ENCODE results near the gene CES3.
"Not testable (repeated sequence)": the region's sequence is repeated elsewhere in the genome, so short reads cannot be mapped to it uniquely, and the experiment has no call there.

CES3 gene

GRCh38 chr16:66991545-66992077 lies 30.5 kb downstream of the CES3 start:
- no peak overlapping the region for H3K27ac ChIP-seq

DNA sequence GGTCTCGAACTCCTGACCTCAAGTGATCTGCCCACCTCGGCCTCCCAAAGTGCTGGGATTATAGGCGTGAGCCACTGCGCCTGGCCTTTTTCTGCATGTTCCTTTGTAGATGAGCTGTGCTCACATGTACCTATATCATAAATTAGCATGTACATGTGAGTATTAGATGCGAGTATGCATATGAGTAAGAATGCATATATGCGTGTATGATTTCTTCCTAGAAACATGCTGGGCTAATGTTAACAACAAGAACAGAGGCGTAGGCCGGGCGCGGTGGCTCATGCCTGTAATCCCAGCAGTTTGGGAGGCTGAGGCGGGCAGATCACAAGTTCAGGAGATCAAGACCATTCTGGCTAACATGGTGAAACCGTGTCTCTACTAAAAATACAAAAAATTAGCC lies 32.5 kb downstream of the CES3 start:
- not testable (repeated sequence) for H3K4me3 ChIP-seq, H3K27ac ChIP-seq

More at GRCh38 chr16:66991545-66992077, 30.5 kb downstream of the CES3 start:
- no peak overlapping the region for H3K4me3 ChIP-seq

DNA sequence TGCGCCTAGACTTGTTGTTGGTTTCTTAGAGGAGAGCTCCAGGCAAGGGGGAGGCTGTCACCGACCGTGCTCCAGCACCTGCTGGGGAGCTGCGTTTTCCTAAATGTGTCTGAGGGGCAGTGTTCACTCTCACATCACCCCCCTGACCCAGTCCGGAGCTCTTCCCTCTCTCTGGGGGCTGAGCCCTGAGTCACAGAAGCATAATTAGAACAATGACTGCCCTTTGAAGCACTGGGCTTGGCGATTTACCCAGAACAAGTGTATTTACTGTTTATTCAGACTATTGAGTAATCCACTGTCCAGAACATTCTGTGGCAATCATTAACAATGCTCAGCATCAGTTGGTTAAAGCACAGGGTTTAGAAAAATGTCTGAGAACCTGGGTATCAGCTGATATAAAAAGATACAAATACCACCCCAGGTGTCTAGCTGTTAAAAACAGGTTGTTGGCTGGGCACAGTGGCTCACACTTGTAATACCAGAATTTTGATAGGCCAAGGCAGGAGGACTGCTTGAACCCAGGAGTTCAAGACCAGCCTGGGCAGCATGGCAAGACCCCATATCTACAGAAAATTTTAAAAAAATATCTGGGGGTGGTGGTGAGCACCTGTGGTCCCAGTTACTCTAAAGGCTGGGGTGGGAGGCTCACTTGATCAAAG lies 35.4 kb downstream of the CES3 start:
- no peak overlapping the region for H3K27ac ChIP-seq
- H3K4me3 ChIP-seq = no peak overlapping the region

- H3K27ac ChIP-seq = no peak overlapping the region
- H3K4me3 ChIP-seq = no peak overlapping the region
Observed at GRCh38 chr16:66996983-66997358, 35.9 kb downstream of the CES3 start.

DNA sequence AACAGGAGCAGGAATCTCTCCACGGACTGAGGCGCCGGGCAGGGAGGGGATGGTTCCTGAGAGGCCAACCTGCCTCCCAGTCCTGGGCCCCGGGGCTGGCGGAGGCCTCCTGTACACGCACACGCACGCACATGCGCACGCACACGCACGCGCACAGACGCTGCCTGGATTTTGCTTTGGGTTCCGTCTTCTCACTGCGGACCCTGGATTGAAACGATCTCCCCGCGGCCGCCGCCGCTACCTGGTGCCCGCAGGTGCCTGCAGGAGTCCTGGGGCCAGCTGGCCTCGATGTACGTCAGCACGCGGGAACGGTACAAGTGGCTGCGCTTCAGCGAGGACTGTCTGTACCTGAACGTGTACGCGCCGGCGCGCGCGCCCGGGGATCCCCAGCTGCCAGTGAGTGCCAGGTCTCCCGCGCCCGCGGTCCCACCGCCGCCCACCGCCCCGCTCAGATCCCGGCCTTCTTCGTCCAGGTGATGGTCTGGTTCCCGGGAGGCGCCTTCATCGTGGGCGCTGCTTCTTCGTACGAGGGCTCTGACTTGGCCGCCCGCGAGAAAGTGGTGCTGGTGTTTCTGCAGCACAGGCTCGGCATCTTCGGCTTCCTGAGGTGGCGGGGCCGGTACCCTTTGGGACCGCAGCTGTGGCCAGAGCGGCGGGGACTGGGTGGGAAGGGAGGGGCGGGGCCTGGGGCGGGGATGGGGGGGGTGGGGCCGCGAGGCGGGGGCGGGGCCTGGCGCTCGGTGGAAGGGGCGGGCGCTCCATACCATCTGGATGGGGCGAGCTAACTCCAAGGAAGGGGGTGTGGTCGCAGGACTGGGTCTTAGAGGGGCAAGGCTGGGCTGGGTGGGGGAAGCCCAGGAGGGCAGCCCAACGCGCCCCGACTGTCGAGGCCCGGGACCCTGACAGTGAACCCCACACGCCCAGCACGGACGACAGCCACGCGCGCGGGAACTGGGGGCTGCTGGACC lies 39.6 kb downstream of the CES3 start:
- H3K27ac ChIP-seq = peak overlapping the region in 18 of 21 experiments; percentile 5 to 85 (median 63)

GRCh38 chr16:67001726-67002125 lies 40.7 kb downstream of the CES3 start:
- no peak overlapping the region for H3K27ac ChIP-seq

More for the DNA sequence above, 39.6 kb downstream of the CES3 start:
- peak overlapping the region; percentile 26 to 60 (median 49) for H3K4me3 ChIP-seq

DNA sequence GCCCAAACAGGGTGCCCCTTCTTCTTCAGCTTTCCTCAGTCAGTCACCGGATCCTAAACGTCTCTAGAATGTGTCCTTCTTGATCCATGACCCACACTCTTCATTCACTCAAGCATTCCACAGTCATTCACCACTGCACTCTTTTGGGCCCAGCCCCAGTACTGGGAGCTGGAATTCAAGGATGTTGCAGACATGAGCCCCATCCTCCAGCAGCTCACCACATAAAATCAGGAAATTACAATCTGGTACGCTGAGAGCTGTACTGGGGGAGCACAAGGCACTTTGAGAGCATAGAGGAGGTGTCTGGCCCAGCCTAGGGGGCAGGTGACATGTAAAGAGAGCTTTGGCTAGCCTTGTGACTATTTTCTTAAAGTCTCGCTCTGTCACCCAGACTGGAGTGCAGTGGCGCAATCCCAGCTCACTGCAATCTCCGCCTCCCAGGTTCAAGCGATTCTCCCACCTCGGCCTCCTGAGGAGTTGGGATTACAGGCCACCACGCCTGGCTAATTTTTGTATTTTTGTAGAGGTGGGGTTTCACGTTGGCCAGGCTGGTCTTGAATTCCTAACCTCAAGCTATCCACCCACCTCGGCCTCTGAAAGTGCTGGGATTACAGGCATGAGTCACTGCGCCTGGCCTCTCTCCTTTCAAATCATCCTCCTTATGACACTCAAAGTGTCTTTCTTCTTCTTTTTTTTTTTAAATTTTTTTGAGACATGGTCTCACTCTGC lies 46.0 kb downstream of the CES3 start:
- Histone ChIP-seq H3K4me3 (no peak overlapping the region), H3K27ac (no peak overlapping the region)

More at GRCh38 chr16:67001726-67002125, 40.7 kb downstream of the CES3 start:
- H3K4me3 ChIP-seq = no peak overlapping the region

DNA sequence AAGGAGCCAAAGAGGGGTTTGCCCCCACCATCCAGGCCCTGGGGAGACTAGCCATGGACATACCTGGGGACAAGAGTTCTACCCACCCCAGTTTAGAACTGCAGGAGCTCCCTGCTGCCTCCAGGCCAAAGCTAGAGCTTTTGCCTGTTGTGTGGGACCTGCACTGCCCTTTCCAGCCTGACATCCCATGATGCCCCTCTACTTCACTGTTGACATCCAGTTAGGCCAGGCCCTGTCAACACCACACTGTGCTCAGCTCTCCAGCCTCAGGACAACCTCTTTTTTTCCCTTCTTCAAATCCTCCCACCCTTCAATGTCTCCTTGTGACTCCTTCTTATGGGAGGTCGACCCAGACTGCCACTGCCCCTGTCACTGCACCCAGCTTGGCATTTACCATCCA lies 48.1 kb downstream of the CES3 start:
- no peak overlapping the region for H3K27ac ChIP-seq
- H3K4me3 ChIP-seq = no peak overlapping the region

GRCh38 chr16:67011274-67011673 lies 50.2 kb downstream of the CES3 start:
- H3K27ac ChIP-seq = no peak overlapping the region

GRCh38 chr16:67013233-67013822 lies 52.3 kb downstream of the CES3 start:
- H3K4me3 ChIP-seq = peak overlapping the region; percentile 33 to 59 (median 52)
- peak overlapping the region in 19 of 21 experiments; percentile 14 to 79 (median 55) for H3K27ac ChIP-seq

More at GRCh38 chr16:67011274-67011673, 50.2 kb downstream of the CES3 start:
- H3K4me3 ChIP-seq = no peak overlapping the region

DNA sequence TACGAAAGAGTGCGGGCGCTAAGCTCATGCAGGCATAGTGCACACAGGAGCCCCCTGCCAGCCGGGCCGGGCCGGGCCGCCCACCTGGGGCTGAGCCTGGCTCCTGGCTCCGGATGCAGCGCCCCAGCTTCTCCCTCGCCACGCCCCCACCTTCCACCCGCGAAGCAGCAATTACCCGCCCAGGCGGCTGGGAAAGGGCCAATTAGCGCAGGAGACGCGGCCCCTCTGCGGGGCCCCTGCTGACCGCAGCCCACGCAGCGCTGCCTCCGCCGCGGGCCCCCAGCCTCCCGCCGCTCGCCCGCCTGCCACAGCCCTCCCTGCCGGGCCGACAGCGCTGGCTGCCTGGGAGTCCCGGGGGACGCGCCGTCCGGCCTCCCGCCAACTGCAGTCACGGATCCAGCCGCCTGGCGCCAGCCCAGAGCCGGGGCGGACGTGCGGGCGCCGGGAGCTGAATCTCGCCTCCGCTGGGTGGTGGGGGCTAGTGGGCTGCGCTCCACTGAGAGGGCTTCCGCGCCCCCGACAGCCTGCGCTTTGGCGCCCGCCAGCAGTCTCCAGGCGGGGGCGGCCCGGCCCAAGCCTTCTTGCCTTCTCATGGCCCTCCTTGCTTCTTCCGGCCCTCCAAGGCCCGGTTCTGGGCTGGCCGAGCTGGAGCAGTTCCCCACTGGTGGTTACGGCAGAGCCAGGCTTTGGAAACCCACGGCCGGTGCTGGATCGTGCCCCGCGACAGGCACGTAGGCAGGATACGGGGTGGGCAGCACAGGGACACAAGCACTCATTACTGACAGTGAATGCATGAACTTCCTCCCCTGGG lies 53.0 kb downstream of the CES3 start:
- H3K4me3 ChIP-seq = peak overlapping the region; percentile 33 to 59 (median 52)
- peak overlapping the region in 20 of 21 experiments; percentile 14 to 79 (median 52) for H3K27ac ChIP-seq

GRCh38 chr16:67014634-67015312 lies 53.7 kb downstream of the CES3 start:
- Histone ChIP-seq H3K4me3 (peak overlapping the region in 6 of 7 experiments; percentile 33 to 59 (median 52)), H3K27ac (peak overlapping the region in 14 of 21 experiments; percentile 14 to 79 (median 55))

DNA sequence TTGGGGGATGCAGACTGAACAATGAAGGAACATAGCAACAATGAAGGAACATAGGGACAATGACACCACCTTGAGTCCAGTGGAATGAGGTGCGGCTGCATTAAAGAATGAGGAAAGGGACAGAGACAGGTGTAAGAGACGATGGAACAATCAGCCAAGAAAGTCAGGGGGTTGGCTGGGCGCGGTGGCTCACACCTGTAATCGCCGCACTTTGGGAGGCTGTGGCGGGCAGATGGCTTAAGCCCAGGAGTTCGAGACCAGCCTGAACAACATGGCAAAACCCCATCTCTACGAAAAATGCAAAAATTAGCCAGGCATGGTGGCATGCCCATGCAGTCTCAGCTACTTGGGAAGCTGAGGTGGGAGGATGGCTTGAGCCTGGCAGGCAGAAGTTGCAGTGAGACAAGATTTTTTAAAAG lies 54.3 kb downstream of the CES3 start:
- Histone ChIP-seq H3K27ac (no peak overlapping the region), H3K4me3 (no peak overlapping the region)

DNA sequence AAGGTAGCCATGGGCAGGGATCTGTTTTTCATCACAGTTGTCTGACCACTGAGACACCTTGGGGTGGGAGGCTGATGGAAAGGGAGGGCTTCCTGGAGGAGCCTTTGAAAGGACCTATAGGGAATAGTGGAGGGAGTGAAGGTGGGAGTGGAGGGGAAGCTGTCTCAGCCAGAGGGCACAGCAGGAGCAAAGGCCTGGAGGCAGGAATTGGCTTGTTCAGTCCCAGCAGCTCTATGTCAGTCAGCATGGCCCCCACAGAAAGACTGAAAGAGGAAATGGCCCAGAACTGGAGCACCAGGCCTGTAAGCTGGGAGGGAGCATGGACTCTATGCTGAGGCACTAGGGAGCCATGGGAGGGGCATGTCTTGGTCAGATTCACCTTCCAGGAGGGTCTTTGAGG lies 55.1 kb downstream of the CES3 start:
- Histone ChIP-seq H3K27ac (no peak overlapping the region), H3K4me3 (no peak overlapping the region)

- no peak overlapping the region for H3K4me3 ChIP-seq
- H3K27ac ChIP-seq = no peak overlapping the region
Observed at GRCh38 chr16:67016681-67017420, 55.8 kb downstream of the CES3 start.

GRCh38 chr16:67017421-67017750 lies 56.3 kb downstream of the CES3 start:
- no peak overlapping the region for H3K27ac ChIP-seq
- no peak overlapping the region for H3K4me3 ChIP-seq

GRCh38 chr16:67017810-67018488 lies 56.9 kb downstream of the CES3 start:
- no peak overlapping the region for H3K4me3 ChIP-seq
- H3K27ac ChIP-seq = no peak overlapping the region
